Esophagus muscularis mucosa (tissue), 4 donors: ENCODE measurements around the gene MASP1. TPM values are rescaled to one million over a fixed set of nuclear protein-coding genes. Genes with fewer than 3 reads are reported as not detected.

ENCODE experiments used
- DNase-seq: peaks from one replicate; pipeline ENCODE4 v3.0.0-alpha.2; 2017; ENCODE audit errors: extremely low spot score
- H3K27ac ChIP-seq, 4 donors: fragments of 200-600 bp; sonication (generic); replicated peaks in 1 of 4; 1 replicate in 3 of 4; 2 replicates in 1 of 4; pipeline ENCODE4 v1.5.1; 2016 to 2019; ENCODE audit warnings: mild to moderate bottlenecking in 1 of 4
- H3K27me3 ChIP-seq, 4 donors: fragments of 200-600 bp; sonication (generic); one replicate each; pipeline versions ENCODE4 v1.5.1 to v1.6.0; 2016 to 2019
- H3K36me3 ChIP-seq, 4 donors: fragments of 200-600 bp; sonication (generic); one replicate each; pipeline ENCODE4 v1.5.1; 2016 to 2019
- H3K4me1 ChIP-seq, 4 donors: fragments of 200-600 bp; sonication (generic); one replicate each; pipeline ENCODE4 v1.5.1; 2016 to 2019
- H3K4me3 ChIP-seq, 4 donors: fragments of 200-600 bp; sonication (generic); 1 replicate in 2 of 4; 2 replicates in 2 of 4; pipeline ENCODE4 v1.5.1; 2016 to 2019; ENCODE audit warnings: mild to moderate bottlenecking in 4 of 4, moderate library complexity in 1 of 4
- H3K9me3 ChIP-seq, 4 donors: fragments of 200-600 bp; sonication (generic); 1 replicate in 3 of 4; 2 replicates in 1 of 4; pipeline ENCODE4 v1.5.1; 2016 to 2019
- CTCF ChIP-seq, 3 experiments: fragments of 200-600 bp in 2 of 3; fragments of 450-650 bp in 1 of 3; sonication (generic) in 2 of 3; IDR thresholded peaks; one replicate each; pipeline ENCODE4 v1.5.1; 2017 to 2019; ENCODE audit warnings: antibody characterized with exemption in 3 of 3, mild to moderate bottlenecking in 2 of 3, moderate library complexity in 1 of 3
- EP300 ChIP-seq: sonication (generic); formaldehyde crosslinking; IDR thresholded peaks from one replicate; pipeline ENCODE4 v1.6.1; 2017; ENCODE audit warnings: antibody characterized with exemption
- POLR2A ChIP-seq: fragments of 450-650 bp; IDR thresholded peaks from one replicate; pipeline ENCODE4 v1.6.1; 2017; ENCODE audit warnings: antibody characterized with exemption, moderate library complexity, mild to moderate bottlenecking, low read depth
- POLR2AphosphoS5 ChIP-seq, 2 donors: sonication (generic); formaldehyde crosslinking; IDR thresholded peaks; one replicate each; pipeline ENCODE4 v1.6.1; 2017; ENCODE audit warnings: antibody characterized with exemption in 2 of 2
- WGBS: methylation state at CpG from one replicate; pipeline ENCODE4 v1.1.5; 2018; 5-methylcytosine and 5-hydroxymethylcytosine counted together
- intact Hi-C: fragments of 100-400 bp; cut with DNase I; formaldehyde crosslinking; loops from one replicate; pipeline ENCODE4 v1.15.1; 2023
- total RNA-seq, 4 donors: library from RNA; depleted of rRNA; stranded (reverse); fragments of >200 nt; gene quantifications; one replicate each; pipeline versions ENCODE4 v1.1.0 to v1.2.1, GENCODE V29; 2016

The MASP1 gene
- total RNA-seq, 4 donors from 2014 or later, result 0.66 to 3.5 (median 2.1) TPM

- TF ChIP-seq EP300 (no peak), POLR2A (no peak), CTCF (IDR thresholded peaks at IDR 0.05) (no peak), POLR2AphosphoS5 (IDR thresholded peaks at IDR 0.05) (no peak)
- Histone ChIP-seq H3K36me3 (no peaks in the 10 kb centered on the region), H3K27me3 (no peaks in the 10 kb centered on the region), H3K9me3 (no peaks in the 10 kb centered on the region), H3K27ac (no peak overlapping the region), H3K4me3 (no peak overlapping the region), H3K4me1 (no peaks in the 10 kb centered on the region)
- no peak for DNase-seq
- intact Hi-C loops, result no loop called here
Measured at GRCh38 chr3:187237741-187238140, 53.8 kb downstream of the MASP1 start.

DNA sequence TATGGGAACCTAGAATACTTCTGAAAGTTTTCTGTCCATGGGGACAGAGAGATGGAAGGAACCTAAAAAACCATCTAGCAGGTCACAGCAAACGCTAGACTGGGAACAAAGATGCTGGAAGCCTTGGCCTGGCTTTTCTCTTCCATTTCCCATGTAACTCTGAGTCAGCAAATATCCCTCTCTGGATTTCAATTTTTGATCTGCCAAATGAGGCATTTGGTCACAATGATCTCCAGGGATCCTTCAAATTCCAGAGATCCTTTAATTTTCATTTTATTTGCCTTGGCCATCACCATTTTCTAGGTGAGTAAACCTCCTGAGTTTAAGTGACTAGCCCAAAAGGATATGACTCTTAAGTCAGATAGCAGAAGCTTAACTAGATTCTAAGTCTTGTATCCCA lies 54.6 kb downstream of the MASP1 start:
- H3K36me3 ChIP-seq, result no peaks in the 10 kb centered on the region
- H3K27me3 ChIP-seq, result no peaks in the 10 kb centered on the region
- no peaks in the 10 kb centered on the region for H3K4me1 ChIP-seq
- 78% methylated on average over 1 of the region's 1 CpG for WGBS
- TF ChIP-seq CTCF (IDR thresholded peaks at IDR 0.05) (no peak), POLR2AphosphoS5 (IDR thresholded peaks at IDR 0.05) (no peak), POLR2A (no peak), EP300 (no peak)
- no peaks in the 10 kb centered on the region for H3K9me3 ChIP-seq
- intact Hi-C loops, result no loop called here
- no peak for DNase-seq
- no peak overlapping the region for H3K4me3 ChIP-seq
- H3K27ac ChIP-seq, result no peak overlapping the region

DNA sequence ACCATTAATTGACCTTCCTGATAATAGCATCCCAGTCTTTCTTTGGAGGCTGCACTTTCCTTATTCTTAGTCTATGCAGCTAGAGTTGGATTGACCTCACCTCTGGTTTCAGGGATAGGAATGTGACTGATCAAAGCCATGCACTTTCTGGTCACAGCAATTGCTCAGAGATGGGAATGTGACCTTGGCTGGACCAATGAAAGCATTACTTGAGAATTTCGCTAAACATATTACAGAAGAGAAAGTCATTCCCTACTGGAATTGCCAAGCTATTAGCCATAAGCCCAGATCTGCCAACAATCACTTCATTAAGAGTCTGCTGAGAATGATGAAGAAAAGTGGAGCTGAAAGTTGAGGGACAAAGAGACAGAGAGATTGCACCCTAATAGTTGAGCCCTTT lies 61.5 kb downstream of the MASP1 start:
- TF ChIP-seq POLR2A (no peak), EP300 (no peak), CTCF (IDR thresholded peaks at IDR 0.05) (no peak), POLR2AphosphoS5 (IDR thresholded peaks at IDR 0.05) (no peak)
- WGBS, result 100% methylated on average over 1 of the region's 1 CpG
- intact Hi-C loops, result no loop called here

GRCh38 chr3:187228740-187229139 lies 62.8 kb downstream of the MASP1 start:
- intact Hi-C loops, result no loop called here
- 88% methylated on average over 1 of the region's 2 CpGs for WGBS
- no peak for TF ChIP-seq POLR2AphosphoS5 (IDR thresholded peaks at IDR 0.05)
- no peak for TF ChIP-seq EP300
- no peak for TF ChIP-seq POLR2A
- no peak for TF ChIP-seq CTCF (IDR thresholded peaks at IDR 0.05)

More for the DNA sequence above, 61.5 kb downstream of the MASP1 start:
- DNase-seq, result no peak
- H3K4me1 ChIP-seq, result peaks cover 0 to 6% (median 4%) of the 10 kb centered on the region in 4 donors
- no peaks in the 10 kb centered on the region for H3K27me3 ChIP-seq
- no peaks in the 10 kb centered on the region for H3K36me3 ChIP-seq
- H3K9me3 ChIP-seq, result no peaks in the 10 kb centered on the region
- H3K4me3 ChIP-seq, result no peak overlapping the region
- no peak overlapping the region for H3K27ac ChIP-seq

GRCh38 chr3:187227658-187228258 lies 63.8 kb downstream of the MASP1 start:
- H3K4me1 ChIP-seq, result peaks cover 0 to 6% (median 4%) of the 10 kb centered on the region in 4 donors
- H3K36me3 ChIP-seq, result no peaks in the 10 kb centered on the region
- DNase-seq, result no peak
- H3K4me3 ChIP-seq, result no peak overlapping the region
- intact Hi-C loops, result no loop called here
- no peak for TF ChIP-seq POLR2A
- no peak for TF ChIP-seq POLR2AphosphoS5 (IDR thresholded peaks at IDR 0.05)
- TF ChIP-seq EP300, result no peak
- no peak for TF ChIP-seq CTCF (IDR thresholded peaks at IDR 0.05)
- WGBS, result 75% methylated on average over 7 of the region's 7 CpGs
- no peaks in the 10 kb centered on the region for H3K27me3 ChIP-seq
- no peaks in the 10 kb centered on the region for H3K9me3 ChIP-seq
- H3K27ac ChIP-seq, result no peak overlapping the region

More at GRCh38 chr3:187228740-187229139, 62.8 kb downstream of the MASP1 start:
- Histone ChIP-seq H3K4me3 (no peak overlapping the region), H3K4me1 (peaks cover 0 to 6% (median 4%) of the 10 kb centered on the region in 4 donors), H3K27me3 (no peaks in the 10 kb centered on the region), H3K27ac (no peak overlapping the region), H3K9me3 (no peaks in the 10 kb centered on the region), H3K36me3 (no peaks in the 10 kb centered on the region)
- no peak for DNase-seq
